ACC112 (cell line): ENCODE data around the gene RO60.
"Not testable (repeated sequence)": the region's sequence is repeated elsewhere in the genome, so short reads cannot be mapped to it uniquely, and the experiment has no call there.

Experiments
- H2AFZ ChIP-seq: fragments of 200-600 bp; sonication (generic); one replicate; pipeline ENCODE4 v1.6.0; 2017; ENCODE audit warnings: antibody characterized with exemption, low read length; ENCODE audit not compliant: unreplicated experiment
- H3K27ac ChIP-seq: fragments of 200-600 bp; sonication (generic); 2 replicates; pipeline ENCODE4 v1.5.1; 2014; ENCODE audit warnings: low read depth, mild to moderate bottlenecking, antibody characterized with exemption, low read length, moderate library complexity
- H3K27me3 ChIP-seq: fragments of 200-600 bp; sonication (generic); 2 replicates; pipeline ENCODE4 v1.6.1; 2014; ENCODE audit warnings: mild to moderate bottlenecking, antibody characterized with exemption, low read length, moderate library complexity, mixed read lengths; ENCODE audit not compliant: insufficient read depth
- H3K36me3 ChIP-seq: fragments of 200-600 bp; sonication (generic); 2 replicates; pipeline ENCODE4 v1.6.1; 2016; ENCODE audit warnings: mild to moderate bottlenecking, antibody characterized with exemption, low read length, moderate library complexity, mixed read lengths; ENCODE audit not compliant: insufficient read depth
- H3K4me1 ChIP-seq: fragments of 200-600 bp; sonication (generic); one replicate; pipeline ENCODE4 v1.6.1; 2016; ENCODE audit warnings: low read length, mixed read lengths; ENCODE audit not compliant: insufficient read depth, unreplicated experiment, control insufficient read depth
- H3K4me3 ChIP-seq: fragments of 200-600 bp; sonication (generic); 2 replicates; pipeline ENCODE4 v1.5.1; 2014; ENCODE audit warnings: mild to moderate bottlenecking, low read depth, low read length
- H3K79me2 ChIP-seq: fragments of 200-600 bp; sonication (generic); one replicate; pipeline ENCODE4 v1.6.0; 2016; ENCODE audit warnings: low read length; ENCODE audit not compliant: control insufficient read depth, unreplicated experiment, insufficient read depth

The RO60 gene

GRCh38 chr1:193032643-193033427 is 26.6 kb upstream of the RO60 start:
- H3K36me3 ChIP-seq, H3K4me3 ChIP-seq, H3K27ac ChIP-seq, H3K27me3 ChIP-seq, H2AFZ ChIP-seq, H3K4me1 ChIP-seq: not testable (repeated sequence)
- H3K79me2 ChIP-seq: peaks cover 48% of the 10 kb centered on the region

DNA sequence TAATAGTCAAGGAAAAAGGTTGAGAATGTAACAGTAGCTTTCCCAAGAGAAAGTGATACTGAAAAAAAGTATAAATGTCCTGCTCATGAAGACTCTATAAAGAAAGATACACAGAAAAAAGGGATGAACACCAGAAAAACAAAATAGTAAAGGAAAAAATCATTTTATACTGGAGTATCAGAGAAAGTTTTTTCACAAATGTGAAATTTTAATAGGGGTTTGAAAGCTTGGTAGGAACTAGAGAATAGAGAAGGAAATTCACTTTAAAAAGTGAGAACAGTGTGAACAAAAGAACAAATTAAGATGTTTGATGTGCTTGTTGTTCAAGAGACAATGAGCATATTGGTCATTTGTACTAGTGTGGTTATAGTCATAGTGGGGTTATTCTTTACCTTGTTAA is 25.8 kb upstream of the RO60 start:
- Histone ChIP-seq H3K79me2 (peaks cover 49% of the 10 kb centered on the region), H3K36me3 (peaks cover 4% of the 10 kb centered on the region), H3K4me3 (no peak overlapping the region), H3K27ac (no peak overlapping the region), H3K4me1 (no peaks in the 10 kb centered on the region), H2AFZ (no peak overlapping the region), H3K27me3 (no peaks in the 10 kb centered on the region)

GRCh38 chr1:193036337-193037047 is 22.9 kb upstream of the RO60 start:
- no peak overlapping the region for H3K27ac ChIP-seq
- H3K36me3 ChIP-seq: no peaks in the 10 kb centered on the region
- peaks cover 38% of the 10 kb centered on the region for H3K79me2 ChIP-seq
- H2AFZ ChIP-seq: no peak overlapping the region
- H3K27me3 ChIP-seq: no peaks in the 10 kb centered on the region
- H3K4me3 ChIP-seq: no peak overlapping the region
- no peaks in the 10 kb centered on the region for H3K4me1 ChIP-seq

- peaks cover 11% of the 10 kb centered on the region; the same call in 1 of the 2 replicates for H3K36me3 ChIP-seq
- H3K4me3 ChIP-seq: no peak overlapping the region
- no peak overlapping the region for H2AFZ ChIP-seq
- no peak overlapping the region for H3K27ac ChIP-seq
- peaks cover 29% of the 10 kb centered on the region for H3K79me2 ChIP-seq
- H3K27me3 ChIP-seq: no peaks in the 10 kb centered on the region
- no peaks in the 10 kb centered on the region for H3K4me1 ChIP-seq
Measured at GRCh38 chr1:193040011-193040410, 19.4 kb upstream of the RO60 start.

GRCh38 chr1:193042766-193043691 is 16.4 kb upstream of the RO60 start:
- Histone ChIP-seq H3K27me3 (no peaks in the 10 kb centered on the region), H3K36me3 (peaks cover 33% of the 10 kb centered on the region), H3K27ac (no peak overlapping the region), H3K4me3 (no peak overlapping the region), H2AFZ (no peak overlapping the region), H3K79me2 (peaks cover 9% of the 10 kb centered on the region), H3K4me1 (no peaks in the 10 kb centered on the region)

DNA sequence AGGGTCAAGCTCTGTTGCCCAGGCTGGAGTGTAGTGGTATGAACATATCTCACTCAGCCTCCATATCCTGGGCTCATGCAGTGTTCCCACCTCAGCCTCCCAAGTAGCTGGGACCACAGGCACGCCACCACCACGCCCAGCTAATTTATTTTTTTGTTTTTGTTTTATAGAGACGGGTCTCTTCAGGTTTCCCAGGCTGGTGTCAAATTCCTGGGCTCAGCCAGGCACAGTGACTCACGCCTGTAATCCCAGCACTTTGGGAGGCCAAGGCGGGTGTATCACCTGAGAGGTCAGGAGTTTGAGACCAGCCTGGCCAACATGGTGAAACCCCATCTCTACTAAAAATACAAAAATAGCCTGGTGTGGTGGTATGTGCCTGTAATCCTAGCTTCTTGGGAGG is 10.5 kb upstream of the RO60 start:
- not testable (repeated sequence) for H2AFZ ChIP-seq, H3K4me3 ChIP-seq, H3K27me3 ChIP-seq, H3K4me1 ChIP-seq, H3K27ac ChIP-seq
- Histone ChIP-seq H3K79me2 (peaks cover 25% of the 10 kb centered on the region), H3K36me3 (peaks cover 46% of the 10 kb centered on the region)

GRCh38 chr1:193054169-193054675 is 5.2 kb upstream of the RO60 start:
- no peaks in the 10 kb centered on the region for H3K27me3 ChIP-seq
- H3K4me1 ChIP-seq: peaks cover 19% of the 10 kb centered on the region
- no peak overlapping the region for H3K27ac ChIP-seq
- H3K4me3 ChIP-seq: no peak overlapping the region
- peaks cover 74% of the 10 kb centered on the region for H3K79me2 ChIP-seq
- H2AFZ ChIP-seq: no peak overlapping the region
- peaks cover 7% of the 10 kb centered on the region for H3K36me3 ChIP-seq

- Histone ChIP-seq H3K79me2 (peaks cover 90% of the 10 kb centered on the region), H3K27ac (peak overlapping the region; percentile 90), H3K4me1 (peaks cover 26% of the 10 kb centered on the region), H3K4me3 (peak overlapping the region; percentile 94), H3K27me3 (no peaks in the 10 kb centered on the region), H3K36me3 (no peaks in the 10 kb centered on the region), H2AFZ (peak overlapping the region; percentile 87)
Measured at GRCh38 chr1:193058529-193059281, 707 bp upstream of the RO60 start.

- Histone ChIP-seq H3K36me3 (no peaks in the 10 kb centered on the region), H3K27ac (peak overlapping the region; percentile 90), H3K27me3 (no peaks in the 10 kb centered on the region), H2AFZ (no peak overlapping the region), H3K79me2 (peaks cover 90% of the 10 kb centered on the region), H3K4me1 (peaks cover 26% of the 10 kb centered on the region), H3K4me3 (peak overlapping the region; percentile 94)
Measured at GRCh38 chr1:193060115-193060403, 647 bp downstream of the RO60 start.

GRCh38 chr1:193060406-193060805 is 994 bp downstream of the RO60 start:
- H3K4me1 ChIP-seq: peaks cover 26% of the 10 kb centered on the region
- H3K4me3 ChIP-seq: peak overlapping the region; percentile 94
- H3K27me3 ChIP-seq: no peaks in the 10 kb centered on the region
- H3K27ac ChIP-seq: peak overlapping the region; percentile 90
- H3K79me2 ChIP-seq: peaks cover 90% of the 10 kb centered on the region
- H2AFZ ChIP-seq: no peak overlapping the region
- H3K36me3 ChIP-seq: no peaks in the 10 kb centered on the region
